HepG2 (cell line): Measurements from ENCODE around the gene MED23. TPM values are rescaled to one million over a fixed set of nuclear protein-coding genes. Genes with fewer than 3 reads are reported as not detected.
A peak's percentile ranks its signal among the peaks of the same experiment; 100 is the strongest.

Source experiments
- EEA1 ChIP-seq: sonication (generic); formaldehyde crosslinking; IDR thresholded peaks from 2 replicates; pipeline ENCODE4 v1.5.1; 2020; ENCODE audit warnings: mild to moderate bottlenecking, missing genetic modification reagents, borderline replicate concordance
- GRHL1 ChIP-seq: sonication (generic); formaldehyde crosslinking; conservative IDR thresholded peaks from 2 replicates; pipeline ENCODE4 v1.8.0; 2022; ENCODE audit warnings: missing genetic modification reagents
- KLF12 ChIP-seq: sonication (generic); formaldehyde crosslinking; IDR thresholded peaks from 2 replicates; pipeline ENCODE4 v1.4.0; 2020; ENCODE audit warnings: missing genetic modification reagents, borderline replicate concordance
- MLX ChIP-seq: IDR thresholded peaks from 2 replicates; pipeline ENCODE4 v1.6.1; 2016
- MXD3 ChIP-seq: IDR thresholded peaks from 2 replicates; pipeline ENCODE4 v1.6.1; 2016; ENCODE audit warnings: mild to moderate bottlenecking, missing biosample characterization, missing genetic modification reagents
- NR2F1 ChIP-seq, 2 experiments: fragments of 450-650 bp in 1 of 2; formaldehyde crosslinking in 1 of 2; IDR thresholded peaks; 2 replicates each; pipeline versions ENCODE4 v1.5.0 to v1.6.1; 2016 to 2020; ENCODE audit warnings: mild to moderate bottlenecking in 1 of 2, missing compliant biosample characterization in 1 of 2, missing genetic modification reagents in 1 of 2, moderate library complexity in 1 of 2
- POLR2A ChIP-seq, 2 experiments: IDR thresholded peaks; 2 replicates each; pipeline ENCODE4 v1.6.1; 2011; ENCODE audit warnings: low read depth in 2 of 2, low read length in 2 of 2, mild to moderate bottlenecking in 1 of 2, moderate library complexity in 1 of 2; ENCODE audit not compliant: insufficient read depth in 1 of 2
- TAF15 ChIP-seq: fragments of 200-400 bp; formaldehyde crosslinking; IDR thresholded peaks from one replicate; pipeline ENCODE4 v1.6.1; 2018; ENCODE audit warnings: mild to moderate bottlenecking, low read depth, low read length; ENCODE audit not compliant: poor library complexity, severe bottlenecking
- TBX2 ChIP-seq: sonication (generic); formaldehyde crosslinking; IDR thresholded peaks from 2 replicates; pipeline ENCODE4 v1.5.0; 2020; ENCODE audit warnings: missing genetic modification reagents, mild to moderate bottlenecking, borderline replicate concordance
- UBTF ChIP-seq: sonication (generic); formaldehyde crosslinking; IDR thresholded peaks from 2 replicates; pipeline ENCODE4 v1.4.0; 2020; ENCODE audit warnings: mild to moderate bottlenecking, missing genetic modification reagents
- ZHX2 ChIP-seq, 2 experiments: sonication (generic) in 1 of 2; formaldehyde crosslinking in 1 of 2; IDR thresholded peaks; 2 replicates each; pipeline versions ENCODE4 v1.6.1 to v1.9.0; 2014 to 2022; ENCODE audit warnings: antibody characterized with exemption in 1 of 2, borderline replicate concordance in 1 of 2, inconsistent platforms in 1 of 2, low read depth in 1 of 2, missing genetic modification reagents in 1 of 2
- ZKSCAN8 ChIP-seq: IDR thresholded peaks from 2 replicates; pipeline ENCODE4 v1.6.1; 2016; ENCODE audit warnings: borderline replicate concordance, missing genetic modification reagents, missing compliant biosample characterization
- ZNF703 ChIP-seq: sonication (generic); formaldehyde crosslinking; IDR thresholded peaks from 2 replicates; pipeline ENCODE4 v1.5.1; 2020; ENCODE audit warnings: missing genetic modification reagents, mild to moderate bottlenecking, moderate library complexity, borderline replicate concordance
- ZNF879 ChIP-seq: sonication (generic); formaldehyde crosslinking; IDR thresholded peaks from 2 replicates; pipeline ENCODE4 v1.8.1; 2023; ENCODE audit warnings: missing genetic modification reagents
- ZNF891 ChIP-seq: sonication (generic); formaldehyde crosslinking; IDR thresholded peaks from 2 replicates; pipeline ENCODE4 v1.5.0; 2020; ENCODE audit warnings: mild to moderate bottlenecking, missing genetic modification reagents
- polyA plus RNA-seq, 8 experiments: library from polyadenylated mRNA; depleted of rRNA in 3 of 8; stranded (reverse) in 7 of 8; unstranded in 1 of 8; fragments of >200 nt; fragmentation: Illumina TruSeq in 4 of 8; extraction: Trizol in 4 of 8; gene quantifications; 2 replicates each; pipeline versions ENCODE4 v1.2.1 to v1.2.3, GENCODE V29; 2011 to 2016; ENCODE audit warnings: low read depth in 4 of 8, missing spikeins in 1 of 8, mixed read lengths in 1 of 8; ENCODE audit not compliant: insufficient read depth in 1 of 8
- total RNA-seq, 5 experiments: library from RNA; depleted of rRNA; stranded (reverse); fragments of >200 nt; fragmentation: Illumina TruSeq; extraction: Trizol; gene quantifications; 2 replicates each; pipeline ENCODE4 v1.2.3, GENCODE V29; 2016; ENCODE audit warnings: low read depth in 1 of 5

MED23 gene
- total and polyA plus RNA-seq, 2 of the 13 experiments (the other 11 are each of a cell fraction or from before 2014, with no cell fraction given) = 34.9 to 50.5 TPM

GRCh38 chr6:131627724-131628682, at the start of gene MED23 (continued):
- TF ChIP-seq UBTF (CRISPR knock-in tag) (peak; percentile 99), GRHL1 (no peak), TAF15 (peak; percentile 99), ZKSCAN8 (CRISPR knock-in tag) (peak; percentile 99), POLR2A (IDR thresholded peaks at IDR 0.05; ENCODE audit: insufficient read depth in 1 of 2, low read depth in 2 of 2, low read length in 2 of 2) (peak; percentile 86 to 88; a peak in 3 of 4 replicates), TBX2 (CRISPR knock-in tag) (peak; percentile 98), EEA1 (peak; percentile 98), MLX (CRISPR knock-in tag) (peak; percentile 75), NR2F1 (CRISPR knock-in tag; IDR thresholded peaks at IDR 0.05) (peak in 1 of 2 experiments; percentile 53; a peak in 2 of 4 replicates), ZNF703 (CRISPR knock-in tag) (no peak), ZHX2 (IDR thresholded peaks at IDR 0.05; ENCODE audit: low read depth) (peak; percentile 90), ZHX2 (CRISPR knock-in tag; IDR thresholded peaks at IDR 0.05; ENCODE audit: borderline replicate concordance) (peak; percentile 98; the same call in 1 of the 2 replicates), ZNF879 (CRISPR knock-in tag) (peak; percentile 96), ZNF891 (CRISPR knock-in tag) (peak; percentile 99), MXD3 (peak; percentile 97), KLF12 (CRISPR knock-in tag) (peak; percentile 98)
